BJ (cell line): ENCODE data around the gene LYPD5. TPM values are rescaled to one million over a fixed set of nuclear protein-coding genes. Genes with fewer than 3 reads are reported as not detected.
"Not testable (repeated sequence)": the region's sequence is repeated elsewhere in the genome, so short reads cannot be mapped to it uniquely, and the experiment has no call there.

Experiments used
- CTCF ChIA-PET: fragments of 350-600 bp; formaldehyde crosslinking; extraction: SDS; loops from one replicate; lab custom pipeline; 2021; ENCODE audit warnings: antibody characterized with exemption, inconsistent platforms; lab: Yijun Ruan, JAX
- POLR2A ChIA-PET: fragments of 300-600 bp; sonication (Branson Sonifier 250); formaldehyde crosslinking; extraction: SDS; loops from one replicate; lab custom pipeline; 2021; ENCODE audit warnings: antibody characterized with exemption; lab: Charles Lee
- DNase-seq: peaks from one replicate; pipeline ENCODE4 v3.0.0-alpha.2; 2011; ENCODE audit warnings: low read depth
- H3K27me3 ChIP-seq: 2 replicates; pipeline ENCODE4 v1.6.0; 2011; ENCODE audit warnings: low read length; ENCODE audit not compliant: control insufficient read depth, insufficient read depth
- H3K36me3 ChIP-seq: 2 replicates; pipeline ENCODE4 v1.5.1; 2011; ENCODE audit warnings: low read length; ENCODE audit not compliant: control insufficient read depth, insufficient read depth
- H3K4me3 ChIP-seq: 2 replicates; pipeline ENCODE4 v1.5.1; 2011; ENCODE audit warnings: low read depth, mild to moderate bottlenecking, control low read depth, low read length
- polyA plus RNA-seq: library from polyadenylated mRNA; depleted of rRNA; stranded (reverse); fragments of >200 nt; gene quantifications from 2 replicates; pipeline ENCODE4 v1.2.3, GENCODE V29; 2011
- TF ChIP-seq, protein P1 (sequence below): IDR thresholded peaks from 2 replicates; pipeline ENCODE4 v1.5.1; 2011; ENCODE audit warnings: low read depth, mild to moderate bottlenecking, control low read depth, inconsistent platforms, low read length, moderate library complexity; ENCODE audit not compliant: insufficient read depth

LYPD5 gene
- polyA plus RNA-seq, 1 experiment, result 0.40 TPM

DNA sequence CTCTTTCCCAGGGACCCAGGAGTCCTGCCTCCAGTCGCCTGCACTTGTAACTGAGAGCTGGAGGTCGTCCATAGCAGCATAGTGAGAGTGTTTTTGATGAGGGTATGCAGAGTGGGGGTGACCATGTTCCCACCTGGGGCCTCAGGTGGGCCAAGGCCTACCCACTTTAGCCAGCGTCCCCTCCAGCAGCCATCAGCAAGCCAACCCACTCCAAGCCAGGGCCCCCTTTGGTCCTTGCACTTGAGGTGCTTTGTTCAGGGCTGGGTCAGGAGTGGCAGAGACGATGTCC is 35.5 kb downstream of the LYPD5 start:
- no peak for DNase-seq
- Histone ChIP-seq H3K27me3 (no peaks in the 10 kb centered on the region), H3K4me3 (no peak overlapping the region), H3K36me3 (no peaks in the 10 kb centered on the region)
- POLR2A ChIA-PET, result no interaction called here
- CTCF ChIA-PET, result interaction anchor here (0.7 to 7.6 kb wide), 10 partner anchors 9 to 242 kb away, joined by 3 to 59 read pairs (median 4); partner anchors contain the start of gene SMG9
- TF ChIP-seq, protein P1, sequence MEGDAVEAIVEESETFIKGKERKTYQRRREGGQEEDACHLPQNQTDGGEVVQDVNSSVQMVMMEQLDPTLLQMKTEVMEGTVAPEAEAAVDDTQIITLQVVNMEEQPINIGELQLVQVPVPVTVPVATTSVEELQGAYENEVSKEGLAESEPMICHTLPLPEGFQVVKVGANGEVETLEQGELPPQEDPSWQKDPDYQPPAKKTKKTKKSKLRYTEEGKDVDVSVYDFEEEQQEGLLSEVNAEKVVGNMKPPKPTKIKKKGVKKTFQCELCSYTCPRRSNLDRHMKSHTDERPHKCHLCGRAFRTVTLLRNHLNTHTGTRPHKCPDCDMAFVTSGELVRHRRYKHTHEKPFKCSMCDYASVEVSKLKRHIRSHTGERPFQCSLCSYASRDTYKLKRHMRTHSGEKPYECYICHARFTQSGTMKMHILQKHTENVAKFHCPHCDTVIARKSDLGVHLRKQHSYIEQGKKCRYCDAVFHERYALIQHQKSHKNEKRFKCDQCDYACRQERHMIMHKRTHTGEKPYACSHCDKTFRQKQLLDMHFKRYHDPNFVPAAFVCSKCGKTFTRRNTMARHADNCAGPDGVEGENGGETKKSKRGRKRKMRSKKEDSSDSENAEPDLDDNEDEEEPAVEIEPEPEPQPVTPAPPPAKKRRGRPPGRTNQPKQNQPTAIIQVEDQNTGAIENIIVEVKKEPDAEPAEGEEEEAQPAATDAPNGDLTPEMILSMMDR, result no peak

DNA sequence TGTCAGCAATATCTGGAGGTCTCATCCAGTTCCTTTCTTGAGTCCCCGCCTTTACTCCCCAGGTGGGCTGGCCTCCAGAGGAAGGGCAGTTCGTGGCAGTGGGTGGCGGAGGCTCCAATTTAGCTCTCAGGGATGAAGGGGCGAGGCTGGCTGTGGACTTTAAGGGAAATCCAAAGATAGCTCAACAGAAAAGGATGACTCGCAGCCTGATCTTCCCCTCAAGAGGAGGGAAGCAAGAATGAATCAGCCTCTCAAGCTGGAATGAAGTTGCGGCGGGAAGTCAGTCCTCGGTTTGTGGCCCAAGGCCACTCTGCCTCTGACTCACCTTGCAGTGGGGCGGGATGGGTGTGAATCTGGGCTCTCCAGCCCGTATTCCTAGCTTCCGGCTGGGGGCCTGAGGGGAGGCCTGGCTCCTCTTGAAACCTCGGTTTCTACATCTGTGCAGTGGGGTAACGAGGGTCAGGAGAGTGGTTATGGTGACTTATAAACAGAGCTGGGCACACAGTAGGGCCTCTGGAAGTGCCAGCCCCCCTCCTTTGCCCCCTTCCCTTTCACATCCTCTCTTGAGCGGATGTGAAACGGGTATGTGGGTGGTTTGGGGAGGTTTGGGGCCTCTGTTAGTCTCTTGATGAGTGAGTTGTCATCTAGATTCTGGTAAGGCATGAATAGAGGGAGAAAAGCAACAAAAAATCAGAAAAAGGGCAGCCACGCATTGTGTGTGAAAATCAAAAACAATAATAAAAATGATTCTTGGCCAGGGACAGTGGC is 37.0 kb downstream of the LYPD5 start:
- CTCF ChIA-PET, result interaction anchor here (0.6 to 7.6 kb wide), 9 partner anchors 8 to 44 kb away, joined by 3 to 59 read pairs (median 6); partner anchors contain the start of gene SMG9
- Histone ChIP-seq H3K27me3 (no peaks in the 10 kb centered on the region), H3K36me3 (no peaks in the 10 kb centered on the region), H3K4me3 (no peak overlapping the region)
- POLR2A ChIA-PET, result interaction anchor here (0.7 to 1.0 kb wide), 2 partner anchors 11 to 12 kb away, joined by 3 read pairs; partner anchors contain the start of gene SMG9
- TF ChIP-seq, protein P1, result no peak
- peak; percentile 92 for DNase-seq

DNA sequence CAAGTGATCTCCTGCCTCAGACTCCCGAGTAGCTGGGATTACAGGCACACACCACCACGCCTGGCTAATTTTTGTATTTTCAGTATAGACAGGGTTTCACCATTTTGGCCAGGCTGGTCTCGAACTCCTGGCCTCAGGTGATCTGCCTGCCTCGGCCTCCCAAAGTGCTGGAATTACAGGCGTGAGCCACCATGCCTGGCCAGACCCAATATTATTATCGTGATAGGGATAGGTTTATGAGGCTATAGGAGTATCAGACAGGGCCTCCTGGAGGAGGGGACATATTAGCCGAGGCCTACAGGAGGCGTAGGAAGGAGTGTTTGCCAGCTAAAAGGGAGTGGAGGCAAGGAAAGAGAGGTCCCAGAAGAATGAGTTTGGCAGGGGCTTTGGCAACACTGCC is 37.6 kb downstream of the LYPD5 start:
- DNase-seq, H3K36me3 ChIP-seq, H3K27me3 ChIP-seq, H3K4me3 ChIP-seq: not testable (repeated sequence)
- POLR2A ChIA-PET, result interaction anchor here (0.7 to 1.0 kb wide), 2 partner anchors 10 to 12 kb away, joined by 3 read pairs; partner anchors contain the start of gene SMG9
- CTCF ChIA-PET, result interaction anchor here (0.8 to 7.6 kb wide), 6 partner anchors 7 to 20 kb away, joined by 4 to 59 read pairs (median 10); partner anchors contain the start of gene SMG9

DNA sequence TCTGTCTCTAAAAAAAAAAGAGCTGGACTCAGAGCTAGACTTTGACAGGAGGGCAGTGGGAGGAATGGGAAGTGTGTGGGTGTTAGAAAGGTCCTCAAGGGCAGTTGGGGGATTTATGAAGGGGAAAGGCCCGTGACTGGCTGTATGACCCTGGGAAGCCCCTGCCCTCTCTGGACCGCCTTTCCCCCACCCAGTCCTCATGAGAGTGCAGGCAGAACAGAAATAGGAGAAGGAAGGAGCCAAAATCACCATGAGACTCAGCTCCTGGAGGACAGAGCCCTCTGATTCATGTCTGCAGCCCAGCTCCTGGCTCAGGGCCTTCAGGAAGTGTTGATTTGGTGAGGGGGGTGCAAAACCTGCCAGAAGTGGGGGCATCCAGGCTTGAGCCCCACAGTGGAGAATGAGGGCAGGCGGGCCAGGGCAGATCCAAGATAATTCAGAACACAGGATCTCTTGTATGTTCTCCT is 38.7 kb downstream of the LYPD5 start:
- Histone ChIP-seq H3K27me3 (no peaks in the 10 kb centered on the region), H3K36me3 (no peaks in the 10 kb centered on the region), H3K4me3 (no peak overlapping the region)
- DNase-seq, result no peak
- ChIA-PET POLR2A (no interaction called here), CTCF (interaction anchor here (0.9 to 7.6 kb wide), 5 partner anchors 9 to 21 kb away, joined by 3 to 59 read pairs (median 11); no protein-coding TSS in a partner anchor)
- TF ChIP-seq, protein P1, result no peak

- Histone ChIP-seq H3K36me3 (no peaks in the 10 kb centered on the region), H3K4me3 (no peak overlapping the region), H3K27me3 (no peaks in the 10 kb centered on the region)
- ChIA-PET CTCF (interaction anchor here (1.8 to 7.6 kb wide), 4 partner anchors 12 to 22 kb away, joined by 8 to 59 read pairs (median 24); no protein-coding TSS in a partner anchor), POLR2A (no interaction called here)
- no peak for DNase-seq
- TF ChIP-seq, protein P1, result no peak
These were observed 39.4 kb downstream of the LYPD5 start for GRCh38 chr19:43762814-43763213.
